ENCODE measurements around the gene ZNF488. TPM values are rescaled to one million over a fixed set of nuclear protein-coding genes. Genes with fewer than 3 reads are reported as not detected.

Gene ZNF488
- polyA plus RNA-seq, 1 of the 3 experiments (the other 2 are of a cell fraction): 0.59 TPM

DNA sequence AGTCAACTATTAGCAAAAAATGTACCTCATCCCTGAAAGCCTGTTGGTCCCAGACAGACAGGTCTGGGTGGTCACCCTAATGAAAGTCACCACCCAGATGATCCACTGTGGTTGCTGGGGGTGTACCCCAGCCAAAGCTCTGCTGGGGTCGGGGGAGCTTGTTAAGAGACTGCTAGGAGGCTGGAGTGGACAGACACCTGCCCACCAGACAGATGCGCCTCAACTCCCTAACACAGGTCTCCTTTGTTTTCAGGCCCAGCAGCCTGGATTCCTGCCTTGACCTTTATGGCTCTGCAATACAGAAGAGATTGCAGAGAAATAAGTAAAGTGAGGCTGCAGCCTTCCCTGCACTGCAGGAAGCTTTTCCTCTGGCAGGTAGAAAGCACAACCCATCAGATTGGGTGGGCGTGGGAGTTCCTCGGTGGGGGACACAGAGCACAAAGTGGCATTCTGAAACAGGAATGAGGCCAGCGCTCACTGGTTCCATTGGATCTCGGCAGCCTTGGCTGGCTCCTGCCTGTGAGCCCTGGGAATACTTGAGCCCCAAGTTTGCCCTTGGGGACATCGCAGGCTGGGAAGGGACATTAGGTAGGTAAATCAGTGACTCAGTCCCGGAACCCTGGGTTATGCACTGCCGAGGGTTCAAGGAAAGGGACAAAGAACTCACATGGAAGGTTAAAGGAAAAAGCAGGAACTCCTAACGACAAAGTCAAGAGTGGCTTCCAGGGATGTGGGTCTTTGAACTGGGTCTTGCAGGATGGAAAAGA is 18.0 kb upstream of the ZNF488 start:
- DNase-seq: no peak
- CTCF ChIA-PET: interaction anchor here (0.8 kb wide), 1 partner anchor 54 kb away, joined by 3 read pairs; the partner anchor contains the start of gene RBP3
- peaks cover 10 to 29% of the 10 kb centered on the region in 2 experiments; a peak in 3 of 4 replicates for H3K4me1 ChIP-seq (ENCODE audit: control insufficient read depth in 1 of 2, insufficient read depth in 2 of 2, low read depth in 1 of 2, low read length in 1 of 2)

GRCh38 chr10:47401210-47401609 is 17.1 kb upstream of the ZNF488 start:
- CTCF ChIA-PET: interaction anchor here (0.8 kb wide), 1 partner anchor 53 kb away, joined by 3 read pairs; the partner anchor contains the start of gene RBP3
- WGBS (ENCODE audit: low lambda C conversion rate): 85% methylated on average over 2 of the region's 4 CpGs
- POLR2A ChIA-PET: no interaction called here

More for the DNA sequence above, 18.0 kb upstream of the ZNF488 start:
- POLR2A ChIA-PET: no interaction called here
- Histone ChIP-seq H3K4me3 (ENCODE audit: low read depth in 2 of 2, low read length in 1 of 2) (no peak overlapping the region), H3F3A (replicated peaks; ENCODE audit: insufficient read depth) (no peaks in the 10 kb centered on the region), H3K9me2 (no peaks in the 10 kb centered on the region), H3K4me2 (no peak overlapping the region; the same call in 1 of the 2 replicates), H3K9ac (no peak overlapping the region), H4K20me1 (ENCODE audit: insufficient read depth) (no peaks in the 10 kb centered on the region), H3K9me3 (no peaks in the 10 kb centered on the region), H3K27me3 (ENCODE audit: insufficient read depth) (no peaks in the 10 kb centered on the region), H3K36me3 (replicated peaks in 1 of 2; ENCODE audit: control insufficient read depth in 1 of 2, insufficient read depth in 2 of 2, low read length in 1 of 2) (no peaks in the 10 kb centered on the region), H2AFZ (ENCODE audit: low read depth) (no peak overlapping the region; the same call in 1 of the 2 replicates), H3K79me2 (ENCODE audit: insufficient read depth) (no peaks in the 10 kb centered on the region), H3K27ac (ENCODE audit: low read depth in 2 of 2, low read length in 1 of 2) (peak overlapping the region in 1 of 2 experiments; percentile 67; a peak in 1 of 4 replicates)
- TF ChIP-seq JUND (IDR thresholded peaks at IDR 0.05) (no peak), TAF1 (IDR thresholded peaks at IDR 0.05; ENCODE audit: borderline replicate concordance, low read depth, low read length) (no peak), NFIC (IDR thresholded peaks at IDR 0.05; ENCODE audit: borderline replicate concordance) (no peak)
- 96% methylated on average over 10 of the region's 10 CpGs for WGBS (ENCODE audit: low lambda C conversion rate)

More at GRCh38 chr10:47401210-47401609, 17.1 kb upstream of the ZNF488 start:
- no peaks in the 10 kb centered on the region for H4K20me1 ChIP-seq (ENCODE audit: insufficient read depth)
- TF ChIP-seq RFX5 (IDR thresholded peaks at IDR 0.05; ENCODE audit: low read length) (no peak), MAX (IDR thresholded peaks at IDR 0.05; ENCODE audit: low read depth) (no peak), JUND (IDR thresholded peaks at IDR 0.05) (no peak), IRF3 (IDR thresholded peaks at IDR 0.05; ENCODE audit: low read depth, low read length) (no peak), SIN3A (IDR thresholded peaks at IDR 0.05; ENCODE audit: borderline replicate concordance, low read depth, low read length) (no peak), ELF1 (IDR thresholded peaks at IDR 0.05) (no peak), RCOR1 (IDR thresholded peaks at IDR 0.05; ENCODE audit: low read length) (no peak), FOXM1 (IDR thresholded peaks at IDR 0.05; ENCODE audit: low read depth) (no peak), SMC3 (IDR thresholded peaks at IDR 0.05; ENCODE audit: low read depth, low read length) (no peak)
- TF ChIP-seq, protein P1, sequence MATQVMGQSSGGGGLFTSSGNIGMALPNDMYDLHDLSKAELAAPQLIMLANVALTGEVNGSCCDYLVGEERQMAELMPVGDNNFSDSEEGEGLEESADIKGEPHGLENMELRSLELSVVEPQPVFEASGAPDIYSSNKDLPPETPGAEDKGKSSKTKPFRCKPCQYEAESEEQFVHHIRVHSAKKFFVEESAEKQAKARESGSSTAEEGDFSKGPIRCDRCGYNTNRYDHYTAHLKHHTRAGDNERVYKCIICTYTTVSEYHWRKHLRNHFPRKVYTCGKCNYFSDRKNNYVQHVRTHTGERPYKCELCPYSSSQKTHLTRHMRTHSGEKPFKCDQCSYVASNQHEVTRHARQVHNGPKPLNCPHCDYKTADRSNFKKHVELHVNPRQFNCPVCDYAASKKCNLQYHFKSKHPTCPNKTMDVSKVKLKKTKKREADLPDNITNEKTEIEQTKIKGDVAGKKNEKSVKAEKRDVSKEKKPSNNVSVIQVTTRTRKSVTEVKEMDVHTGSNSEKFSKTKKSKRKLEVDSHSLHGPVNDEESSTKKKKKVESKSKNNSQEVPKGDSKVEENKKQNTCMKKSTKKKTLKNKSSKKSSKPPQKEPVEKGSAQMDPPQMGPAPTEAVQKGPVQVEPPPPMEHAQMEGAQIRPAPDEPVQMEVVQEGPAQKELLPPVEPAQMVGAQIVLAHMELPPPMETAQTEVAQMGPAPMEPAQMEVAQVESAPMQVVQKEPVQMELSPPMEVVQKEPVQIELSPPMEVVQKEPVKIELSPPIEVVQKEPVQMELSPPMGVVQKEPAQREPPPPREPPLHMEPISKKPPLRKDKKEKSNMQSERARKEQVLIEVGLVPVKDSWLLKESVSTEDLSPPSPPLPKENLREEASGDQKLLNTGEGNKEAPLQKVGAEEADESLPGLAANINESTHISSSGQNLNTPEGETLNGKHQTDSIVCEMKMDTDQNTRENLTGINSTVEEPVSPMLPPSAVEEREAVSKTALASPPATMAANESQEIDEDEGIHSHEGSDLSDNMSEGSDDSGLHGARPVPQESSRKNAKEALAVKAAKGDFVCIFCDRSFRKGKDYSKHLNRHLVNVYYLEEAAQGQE (IDR thresholded peaks at IDR 0.05; ENCODE audit: low read depth, low read length): no peak
- H3K27ac ChIP-seq (ENCODE audit: low read depth in 2 of 2, low read length in 1 of 2): no peak overlapping the region
- no peak overlapping the region for H3K4me3 ChIP-seq (ENCODE audit: low read depth in 2 of 2, low read length in 1 of 2)
- H3F3A ChIP-seq (replicated peaks; ENCODE audit: insufficient read depth): no peaks in the 10 kb centered on the region
- H3K4me2 ChIP-seq: no peak overlapping the region
- no peaks in the 10 kb centered on the region for H3K79me2 ChIP-seq (ENCODE audit: insufficient read depth)
- no peak overlapping the region for H2AFZ ChIP-seq (ENCODE audit: low read depth)
- DNase-seq: no peak
- H3K9me2 ChIP-seq: no peaks in the 10 kb centered on the region
- no peak overlapping the region for H3K9ac ChIP-seq
- H3K9me3 ChIP-seq: no peaks in the 10 kb centered on the region
- H3K4me1 ChIP-seq (ENCODE audit: control insufficient read depth in 1 of 2, insufficient read depth in 2 of 2, low read depth in 1 of 2, low read length in 1 of 2): peaks cover 10 to 20% of the 10 kb centered on the region in 2 experiments; a peak in 3 of 4 replicates
- H3K36me3 ChIP-seq (replicated peaks in 1 of 2; ENCODE audit: control insufficient read depth in 1 of 2, insufficient read depth in 2 of 2, low read length in 1 of 2): no peaks in the 10 kb centered on the region
- H3K27me3 ChIP-seq (ENCODE audit: insufficient read depth): no peaks in the 10 kb centered on the region
